Measurements from ENCODE around the gene DUSP15. TPM values are rescaled to one million over a fixed set of nuclear protein-coding genes. Genes with fewer than 3 reads are reported as not detected.

The DUSP15 gene
- total RNA-seq, 1 experiment from 2014 or later: not detected

DNA sequence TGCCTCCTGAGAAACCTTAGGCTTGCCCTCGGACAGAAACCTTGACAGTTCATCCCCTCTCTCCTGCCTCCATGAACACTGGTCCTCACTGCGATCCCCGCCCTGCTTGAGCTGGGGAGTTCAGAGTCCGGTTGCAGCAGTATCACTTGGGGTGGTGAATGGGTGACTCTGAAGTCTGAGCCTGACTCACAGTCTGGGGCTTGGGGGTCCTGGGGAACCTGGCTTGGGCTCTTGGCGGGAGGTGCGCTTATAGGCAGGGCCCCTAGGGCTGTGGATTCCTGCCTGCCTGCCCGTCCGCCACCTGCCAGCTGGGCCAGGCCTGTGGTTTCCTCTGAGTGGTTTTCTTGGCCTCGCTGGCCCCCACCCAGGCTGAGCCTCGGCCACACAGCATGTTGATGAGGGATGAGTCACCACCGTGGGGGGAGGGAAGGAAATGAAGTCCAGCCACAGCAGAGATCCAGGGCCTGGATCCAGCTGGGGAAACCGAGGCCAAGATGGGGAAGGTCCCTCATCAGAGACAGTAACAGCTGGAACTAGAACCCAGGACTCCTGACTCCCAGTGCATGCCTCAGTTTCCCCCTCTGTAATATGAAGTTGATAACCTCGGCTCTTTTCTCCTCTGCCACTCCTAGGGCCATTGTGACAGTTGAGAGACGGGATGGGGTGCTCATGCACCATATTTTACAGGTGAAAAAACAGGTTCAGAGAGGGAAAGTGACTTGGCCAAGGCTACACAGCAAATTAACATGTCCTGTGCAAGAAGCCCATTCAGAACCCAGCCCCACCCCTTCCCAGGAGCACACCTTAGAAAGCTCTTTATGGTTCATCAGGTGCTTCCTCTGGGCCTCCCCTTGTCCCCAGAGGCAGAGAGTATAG lies 34.1 kb downstream of the DUSP15 start:
- Histone ChIP-seq H3K27me3 (ENCODE audit: low read length) (no peaks in the 10 kb centered on the region), H3K79me2 (ENCODE audit: low read length) (no peaks in the 10 kb centered on the region), H3K9me3 (ENCODE audit: low read length) (no peaks in the 10 kb centered on the region), H3K4me2 (ENCODE audit: low read length) (peak overlapping the region; percentile 44), H3K36me3 (ENCODE audit: low read depth, low read length) (no peaks in the 10 kb centered on the region), H3K4me1 (ENCODE audit: insufficient read depth, low read length) (peaks cover 17% of the 10 kb centered on the region), H2AFZ (ENCODE audit: low read length) (no peak overlapping the region), H4K20me1 (ENCODE audit: low read length) (0 out of 2 replicates have a peak, but pooled peaks cover 3% of the 10 kb centered on the region), H3K9ac (ENCODE audit: low read length) (no peak overlapping the region), H3K27ac (ENCODE audit: low read length) (no peak overlapping the region), H3K9me2 (replicated peaks; ENCODE audit: low read length) (no peaks in the 10 kb centered on the region), H3K4me3 (ENCODE audit: low read length) (no peak overlapping the region), H3F3A (ENCODE audit: low read length, unreplicated experiment) (no peaks in the 10 kb centered on the region)
- ATAC-seq (peak; percentile 94), DNase-seq (peak; percentile 94)
- intact Hi-C loops (cut with micrococcal nuclease): loop anchor here (1.0 to 5.0 kb wide), 2 partner anchors 43 to 109 kb away; no protein-coding TSS in a partner anchor
- ChIA-PET CTCF (no interaction called here), POLR2A (ENCODE audit: unreplicated experiment) (interaction anchor here (0.5 kb wide), 1 partner anchor 44 kb away, joined by 8 read pairs; no protein-coding TSS in a partner anchor)
- TF ChIP-seq EZH2phosphoT487 (IDR thresholded peaks at IDR 0.05; ENCODE audit: borderline replicate concordance, low read length) (no peak), EZH2 (IDR thresholded peaks at IDR 0.05; ENCODE audit: low read length, unreplicated experiment) (no peak)
- TF ChIP-seq, protein P1, sequence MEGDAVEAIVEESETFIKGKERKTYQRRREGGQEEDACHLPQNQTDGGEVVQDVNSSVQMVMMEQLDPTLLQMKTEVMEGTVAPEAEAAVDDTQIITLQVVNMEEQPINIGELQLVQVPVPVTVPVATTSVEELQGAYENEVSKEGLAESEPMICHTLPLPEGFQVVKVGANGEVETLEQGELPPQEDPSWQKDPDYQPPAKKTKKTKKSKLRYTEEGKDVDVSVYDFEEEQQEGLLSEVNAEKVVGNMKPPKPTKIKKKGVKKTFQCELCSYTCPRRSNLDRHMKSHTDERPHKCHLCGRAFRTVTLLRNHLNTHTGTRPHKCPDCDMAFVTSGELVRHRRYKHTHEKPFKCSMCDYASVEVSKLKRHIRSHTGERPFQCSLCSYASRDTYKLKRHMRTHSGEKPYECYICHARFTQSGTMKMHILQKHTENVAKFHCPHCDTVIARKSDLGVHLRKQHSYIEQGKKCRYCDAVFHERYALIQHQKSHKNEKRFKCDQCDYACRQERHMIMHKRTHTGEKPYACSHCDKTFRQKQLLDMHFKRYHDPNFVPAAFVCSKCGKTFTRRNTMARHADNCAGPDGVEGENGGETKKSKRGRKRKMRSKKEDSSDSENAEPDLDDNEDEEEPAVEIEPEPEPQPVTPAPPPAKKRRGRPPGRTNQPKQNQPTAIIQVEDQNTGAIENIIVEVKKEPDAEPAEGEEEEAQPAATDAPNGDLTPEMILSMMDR (conservative IDR thresholded peaks at IDR 0.05; ENCODE audit: low read depth, low read length): no peak
- BruUV-seq (replicated peaks): no TSS peak

DNA sequence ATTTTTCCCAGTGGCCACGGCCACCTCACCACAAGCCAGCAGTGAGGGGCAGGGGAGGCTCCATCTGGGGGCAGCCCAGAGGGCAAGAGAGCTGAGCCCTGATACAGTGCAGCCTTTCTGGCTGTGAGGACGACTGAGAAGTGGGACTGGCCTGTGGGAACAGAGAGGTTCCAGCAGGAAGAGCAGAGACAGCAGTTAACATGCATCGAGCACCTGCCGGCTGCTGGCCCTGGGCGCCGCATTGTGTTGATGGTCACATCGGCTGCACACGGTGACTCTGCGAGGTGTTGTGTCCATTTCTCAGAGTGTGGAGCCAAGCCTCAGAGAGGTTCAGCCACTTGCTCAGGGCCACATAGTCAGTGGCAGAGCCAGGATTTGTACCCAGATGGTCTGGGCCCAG lies 34.8 kb downstream of the DUSP15 start:
- H3K4me2 ChIP-seq (ENCODE audit: low read length): peak overlapping the region; percentile 44
- H3F3A ChIP-seq (ENCODE audit: low read length, unreplicated experiment): no peaks in the 10 kb centered on the region
- intact Hi-C loops (cut with micrococcal nuclease): loop anchor here (5.0 kb wide), 1 partner anchor 108 kb away; no protein-coding TSS in a partner anchor
- H3K9me2 ChIP-seq (replicated peaks; ENCODE audit: low read length): no peaks in the 10 kb centered on the region
- peak; percentile 7 for ATAC-seq
- H3K4me1 ChIP-seq (ENCODE audit: insufficient read depth, low read length): peaks cover 17% of the 10 kb centered on the region
- TF ChIP-seq EZH2 (IDR thresholded peaks at IDR 0.05; ENCODE audit: low read length, unreplicated experiment) (no peak), EZH2phosphoT487 (IDR thresholded peaks at IDR 0.05; ENCODE audit: borderline replicate concordance, low read length) (no peak)
- TF ChIP-seq, protein P1 (conservative IDR thresholded peaks at IDR 0.05; ENCODE audit: low read depth, low read length): no peak
- H3K9me3 ChIP-seq (ENCODE audit: low read length): no peaks in the 10 kb centered on the region
- no peak for DNase-seq
- no peak overlapping the region for H2AFZ ChIP-seq (ENCODE audit: low read length)
- no TSS peak for BruUV-seq (replicated peaks)
- H3K36me3 ChIP-seq (ENCODE audit: low read depth, low read length): no peaks in the 10 kb centered on the region
- 0 out of 2 replicates have a peak, but pooled peaks cover 3% of the 10 kb centered on the region for H4K20me1 ChIP-seq (ENCODE audit: low read length)
- no peak overlapping the region for H3K27ac ChIP-seq (ENCODE audit: low read length)
- H3K27me3 ChIP-seq (ENCODE audit: low read length): no peaks in the 10 kb centered on the region
- CTCF ChIA-PET: no interaction called here
- no peaks in the 10 kb centered on the region for H3K79me2 ChIP-seq (ENCODE audit: low read length)
- POLR2A ChIA-PET (ENCODE audit: unreplicated experiment): no interaction called here
- no peak overlapping the region for H3K9ac ChIP-seq (ENCODE audit: low read length)
- H3K4me3 ChIP-seq (ENCODE audit: low read length): no peak overlapping the region
